Activated CD8-positive, alpha-beta memory T cell treated with anti-CD3 and anti-CD28 coated beads for 1 hour (primary cell): ENCODE data around the gene ACTN1.

Experiments
- DNase-seq, 2 donors: peaks; one replicate each; pipeline ENCODE4 v3.0.0-alpha.2; 2020; ENCODE audit warnings: low read depth in 1 of 2; ENCODE audit errors: extremely low read depth in 1 of 2

The ACTN1 gene

DNA sequence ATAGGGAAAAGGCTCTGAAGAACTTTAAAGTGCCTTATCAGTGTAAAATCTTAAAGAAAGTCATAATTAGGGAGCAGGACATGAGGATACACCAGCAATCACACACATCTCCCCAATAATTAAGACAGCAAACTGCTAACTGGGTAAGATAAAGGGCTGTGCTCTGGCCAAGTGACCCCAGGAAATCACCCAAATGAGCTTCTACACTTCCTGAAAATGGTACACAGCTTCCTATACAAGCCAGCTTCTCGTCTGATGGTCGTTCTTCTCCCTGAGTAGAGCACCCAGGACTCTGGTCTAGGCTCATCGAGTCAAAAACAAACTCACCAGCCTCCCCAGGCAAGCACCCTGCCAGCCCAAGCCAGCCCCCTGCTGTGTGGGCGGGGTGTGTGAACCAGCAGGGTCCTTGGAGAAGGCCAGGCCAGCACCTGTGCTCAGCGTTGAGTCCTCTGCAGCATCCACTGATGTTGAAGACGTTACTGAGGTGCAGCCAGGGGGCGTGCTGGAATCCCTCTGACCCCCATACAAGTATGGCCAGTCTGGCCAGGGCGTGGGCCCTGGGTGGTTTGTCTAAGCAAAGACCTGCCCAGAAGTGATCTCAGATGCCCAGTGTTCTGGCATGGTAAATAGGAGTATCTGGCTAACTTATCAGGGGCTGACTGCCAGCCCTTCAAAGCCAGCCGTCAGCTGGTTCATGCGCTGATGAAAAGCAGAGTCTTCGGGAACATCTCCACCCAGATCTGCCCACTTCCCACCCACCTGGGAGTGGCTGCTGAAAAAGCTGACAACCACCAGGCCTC, 41.4 kb downstream of the ACTN1 start:
- no peak for DNase-seq

DNA sequence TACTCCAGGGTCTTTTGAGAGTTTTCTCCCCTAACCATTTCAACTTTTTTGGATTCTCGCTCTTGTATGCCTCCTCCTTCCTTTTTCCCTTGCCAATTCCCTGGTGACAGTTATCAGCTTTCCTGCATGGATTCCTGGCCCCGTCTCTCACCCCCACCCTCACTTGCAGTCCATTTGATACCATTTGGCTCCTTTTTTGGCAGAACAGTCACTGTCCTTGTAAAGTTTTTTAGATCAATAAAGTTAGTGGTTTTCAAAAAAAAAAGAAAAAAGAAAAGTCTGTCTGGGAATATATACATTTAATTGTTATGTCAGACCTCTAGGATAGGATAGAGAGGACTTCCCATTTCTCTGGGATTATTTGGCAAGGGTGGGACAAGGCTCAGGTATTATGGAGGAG, 42.1 kb downstream of the ACTN1 start:
- no peak for DNase-seq

DNA sequence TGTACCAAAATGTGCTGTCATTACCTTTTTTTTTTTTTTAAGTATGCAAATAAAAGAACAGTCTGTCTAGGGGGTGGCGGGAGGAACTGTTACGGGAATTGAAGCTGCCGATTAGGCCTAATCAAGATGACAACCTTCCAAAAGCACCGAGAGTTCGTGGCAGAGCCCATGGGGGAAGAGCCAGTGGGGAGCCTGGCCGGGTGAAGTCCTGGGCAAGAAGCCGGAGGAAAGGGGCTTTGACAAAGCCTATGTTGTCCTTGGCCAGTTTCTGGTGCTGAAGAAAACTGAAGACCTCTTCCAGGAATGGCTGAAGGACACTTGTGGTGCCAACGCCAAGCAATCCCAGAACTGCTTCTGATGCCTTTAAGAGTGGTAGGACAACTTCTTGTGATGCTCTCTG, 42.6 kb downstream of the ACTN1 start:
- no peak for DNase-seq

DNA sequence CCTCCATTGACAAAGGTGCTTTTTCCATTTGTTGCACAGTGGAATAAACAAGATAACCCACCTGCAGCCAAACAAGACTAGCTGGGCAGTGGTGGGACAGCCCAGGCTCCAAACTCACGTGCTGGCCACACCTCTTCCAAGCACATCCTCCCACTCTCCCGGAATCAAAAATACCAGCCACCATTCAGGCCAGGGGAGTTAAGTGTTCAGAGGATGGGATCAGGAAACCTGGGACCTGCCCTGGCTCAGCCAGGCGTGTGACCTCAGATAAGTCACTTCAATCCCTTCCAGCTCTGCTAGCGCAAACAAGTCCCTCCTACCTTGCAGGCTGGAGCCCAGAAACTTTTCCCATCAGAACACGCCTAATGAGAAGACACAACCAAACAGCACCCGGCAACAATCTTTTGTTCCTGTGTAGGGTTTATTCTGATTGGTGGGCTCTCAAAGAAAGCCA, 43.3 kb downstream of the ACTN1 start:
- no peak for DNase-seq

DNA sequence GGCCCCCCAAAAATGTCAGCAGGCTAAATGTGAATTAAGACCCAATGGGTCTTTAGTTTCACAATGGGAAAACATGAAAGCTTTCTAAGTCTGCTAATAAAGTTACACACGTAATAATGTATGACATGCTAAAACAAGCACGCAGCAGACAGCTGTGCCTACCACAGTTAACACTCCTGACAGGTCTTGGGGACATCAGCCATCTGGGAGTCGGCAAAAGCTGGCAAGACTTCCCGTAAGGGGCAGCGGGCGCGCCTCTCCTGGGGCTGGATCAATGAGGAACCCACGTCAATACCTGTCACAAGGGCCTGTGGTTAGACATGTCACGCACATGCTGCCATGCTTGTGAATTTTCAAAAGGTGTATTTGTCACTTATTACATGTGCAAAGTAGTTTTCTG, 45.0 kb downstream of the ACTN1 start:
- no peak for DNase-seq

DNA sequence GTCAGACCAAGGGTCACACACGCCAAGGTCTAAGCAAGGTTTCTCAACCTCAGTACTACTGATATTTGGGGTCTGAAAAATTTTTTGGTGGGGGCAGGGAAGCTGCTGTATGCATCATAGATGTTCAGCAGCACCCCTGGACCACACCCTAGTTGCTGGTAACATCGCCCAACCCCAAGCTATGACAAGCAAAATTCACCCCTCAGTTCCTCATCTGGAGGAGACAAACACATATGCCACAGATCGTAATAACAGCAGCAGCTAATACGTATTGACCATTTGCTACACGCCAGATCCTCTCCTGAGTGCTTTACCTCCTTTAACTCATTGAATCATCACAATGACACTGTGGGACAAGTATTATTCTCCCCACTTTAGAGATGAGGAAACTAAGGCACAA, 46.4 kb downstream of the ACTN1 start:
- DNase-seq: no peak

DNA sequence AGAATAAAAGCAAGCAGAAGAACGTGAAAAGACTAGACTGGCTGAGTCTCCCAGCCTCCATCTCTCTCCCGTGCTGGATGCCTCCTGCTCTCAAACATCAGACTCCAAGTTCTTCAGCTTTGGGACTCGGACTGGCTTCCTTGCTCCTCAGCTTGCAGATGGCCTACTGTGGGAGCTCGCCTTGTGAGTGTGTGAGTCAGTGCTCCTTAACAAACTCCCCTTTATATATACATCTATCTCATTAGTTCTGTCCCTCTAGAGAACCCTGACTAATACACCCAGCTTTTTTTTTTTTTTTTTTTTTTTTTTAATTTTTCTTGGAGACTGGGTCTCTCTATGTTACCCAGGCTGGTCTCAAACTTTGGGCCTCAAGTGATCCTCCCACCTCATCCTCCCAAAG, 46.9 kb downstream of the ACTN1 start:
- DNase-seq: no peak

DNA sequence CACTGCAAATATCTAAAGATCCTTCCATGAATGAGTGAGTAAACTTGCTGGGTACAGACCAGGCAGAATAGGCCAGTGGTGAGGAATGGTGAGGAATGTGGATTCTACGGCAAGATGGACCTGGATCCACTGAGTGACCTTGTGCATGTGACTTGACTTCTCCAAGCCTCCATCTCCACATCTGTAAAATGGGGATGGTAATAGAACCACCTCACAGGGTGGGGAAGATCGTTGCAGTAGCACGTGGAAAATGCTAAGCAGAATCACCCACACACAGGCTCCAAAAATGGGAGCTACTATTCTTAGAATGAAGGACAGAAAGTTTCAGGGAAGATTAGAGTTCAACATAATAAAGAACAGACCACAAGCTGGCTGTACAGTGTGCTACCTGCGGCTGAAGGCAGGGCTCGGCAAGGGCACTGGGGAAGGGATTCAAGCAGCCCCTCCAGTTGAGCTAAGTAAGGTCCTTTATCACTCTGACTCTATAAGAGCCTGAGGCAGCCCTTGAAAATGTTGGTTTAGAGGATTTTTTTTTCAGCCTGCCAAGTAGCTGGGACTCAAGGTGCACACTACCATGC, 47.5 kb downstream of the ACTN1 start:
- DNase-seq: no peak

DNA sequence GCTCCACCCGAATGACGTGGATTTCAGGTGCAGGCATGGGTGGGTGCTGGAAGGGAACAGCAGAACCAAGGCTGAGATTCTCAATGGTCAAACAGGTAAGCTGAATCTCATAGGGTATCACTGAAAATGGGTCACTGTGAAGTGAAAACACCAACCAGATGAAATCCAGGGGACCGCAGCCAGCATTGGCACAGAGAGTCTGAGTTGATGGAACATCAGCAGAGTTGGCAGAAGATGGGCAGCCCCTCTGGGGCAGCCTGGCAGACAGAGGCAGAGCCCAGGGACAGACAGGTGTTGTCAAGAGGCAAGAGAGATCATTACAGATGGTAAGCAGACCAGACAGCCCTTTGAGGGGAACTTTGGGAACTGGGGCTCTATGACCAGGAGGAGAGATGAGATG, 48.0 kb downstream of the ACTN1 start:
- DNase-seq: no peak

DNA sequence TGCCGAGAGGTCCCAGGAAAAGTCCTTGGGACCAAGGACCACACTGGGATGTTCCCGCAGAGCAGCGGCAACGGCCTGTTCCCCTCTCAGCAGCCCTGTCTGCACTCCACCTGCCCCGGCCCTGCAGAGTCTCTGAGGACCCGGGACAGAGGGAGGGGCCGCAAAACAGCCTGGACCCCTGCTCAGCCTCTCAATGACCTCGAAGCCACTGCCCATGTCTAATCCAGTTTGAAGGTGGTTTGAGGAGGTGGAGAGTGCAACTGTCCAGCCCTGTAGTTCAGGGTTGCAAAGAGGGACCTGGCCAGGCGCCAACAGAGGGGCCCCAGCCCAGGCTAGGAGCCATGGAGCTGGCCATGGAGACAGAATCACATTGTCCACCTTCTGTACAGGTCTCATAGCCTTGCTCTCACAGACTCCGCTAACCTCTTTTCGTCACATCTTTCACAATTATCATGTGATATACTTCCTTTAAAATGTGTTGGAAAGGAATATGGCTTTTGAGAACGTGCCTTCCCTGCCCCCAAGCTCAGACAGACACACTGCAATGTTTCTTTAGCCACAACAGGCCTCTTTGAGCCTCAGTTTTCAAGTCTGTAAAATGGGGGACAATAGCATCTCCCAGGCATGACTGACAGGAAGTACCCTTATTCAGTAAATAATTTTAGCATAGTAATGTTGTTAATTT, 49.3 kb downstream of the ACTN1 start:
- no peak for DNase-seq

DNA sequence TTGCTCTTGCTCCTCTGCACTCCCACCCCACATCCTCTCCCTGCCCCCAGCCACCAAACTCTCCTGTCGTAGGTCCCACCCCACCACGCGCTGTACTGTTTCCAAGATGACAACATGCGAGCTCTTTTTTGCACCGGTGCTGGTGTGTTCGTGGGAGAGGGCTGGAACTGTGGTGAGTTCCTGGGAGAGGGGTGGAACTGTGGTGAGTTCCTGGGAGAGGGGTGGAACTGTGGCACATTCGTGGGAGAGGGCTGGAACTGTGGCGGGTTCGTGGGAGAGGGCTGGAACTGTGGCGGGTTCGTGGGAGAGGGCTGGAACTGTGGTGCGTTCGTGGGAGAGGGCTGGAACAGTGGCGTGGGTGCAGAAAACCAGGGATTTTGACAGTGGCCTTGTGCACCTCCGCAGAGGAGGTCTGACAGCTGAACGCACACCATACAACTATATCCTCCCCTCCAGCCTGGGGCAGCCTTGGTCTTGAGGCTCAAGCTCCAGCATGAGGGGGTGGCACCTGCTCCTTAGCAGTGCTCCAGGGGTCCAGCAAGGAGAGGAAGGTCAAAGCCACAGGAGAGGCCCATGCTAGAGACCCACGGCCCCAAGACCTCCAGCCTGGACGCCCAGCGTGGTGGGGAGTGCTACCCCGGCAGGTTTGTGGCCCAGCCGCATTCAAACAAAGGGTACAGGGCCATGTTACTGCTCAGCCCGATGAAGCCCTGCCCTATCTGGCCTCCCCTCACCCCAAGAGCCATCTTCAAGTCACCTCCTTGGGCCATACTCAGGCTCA, 50.1 kb downstream of the ACTN1 start:
- DNase-seq: no peak

DNA sequence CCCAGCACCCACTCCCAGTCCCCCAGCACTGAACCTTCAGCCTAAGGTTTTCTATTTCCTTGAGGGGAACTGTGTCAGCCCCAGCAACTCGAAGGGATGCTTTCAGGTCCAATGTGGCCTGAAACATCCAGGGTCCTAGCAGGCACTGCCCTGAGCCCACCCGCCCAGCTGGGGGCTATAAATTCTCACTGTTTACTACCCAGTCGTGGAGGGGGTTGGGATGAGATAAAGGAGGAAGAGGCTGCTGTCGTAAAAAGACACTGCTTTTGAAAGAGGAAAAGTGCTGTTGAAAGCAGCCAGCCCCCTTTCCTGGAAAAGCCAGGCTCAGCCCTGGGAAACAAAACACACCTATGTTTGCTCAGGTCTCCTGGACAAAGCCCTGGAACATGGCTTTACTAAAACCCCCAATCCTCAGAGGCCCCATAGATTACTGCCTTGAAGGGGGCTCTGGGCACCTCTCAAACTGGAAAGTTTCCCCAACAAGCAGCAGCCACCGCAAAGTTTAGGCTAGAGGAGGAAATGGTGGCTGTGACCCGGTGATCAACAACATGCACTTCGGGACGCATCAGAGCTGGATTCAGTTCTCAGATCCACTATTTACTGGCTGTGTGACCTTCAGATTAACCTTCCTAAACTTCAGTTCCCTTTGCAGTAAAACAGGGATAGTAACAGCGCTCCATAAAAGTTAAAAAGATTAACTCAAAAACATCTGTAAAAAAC, 51.0 kb downstream of the ACTN1 start:
- no peak for DNase-seq

DNA sequence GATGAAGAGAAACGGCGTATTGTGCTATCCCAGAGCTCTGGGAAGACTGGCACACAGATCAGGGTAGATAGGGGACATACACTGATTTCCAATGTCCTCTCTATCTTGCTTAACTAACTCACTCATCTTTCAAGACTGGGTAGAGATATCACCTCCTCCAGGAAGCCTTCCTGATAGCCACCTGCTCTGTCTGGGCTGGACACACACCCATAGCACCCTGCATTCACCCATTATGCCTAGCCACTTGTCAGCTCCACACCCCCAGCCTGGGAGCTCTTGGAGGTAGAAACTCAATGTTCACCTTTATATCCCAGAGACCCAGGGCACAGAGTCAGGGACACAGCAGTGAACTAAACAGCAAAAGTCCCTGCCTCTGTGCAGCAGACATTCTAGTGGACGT, 52.0 kb downstream of the ACTN1 start:
- DNase-seq: no peak

DNA sequence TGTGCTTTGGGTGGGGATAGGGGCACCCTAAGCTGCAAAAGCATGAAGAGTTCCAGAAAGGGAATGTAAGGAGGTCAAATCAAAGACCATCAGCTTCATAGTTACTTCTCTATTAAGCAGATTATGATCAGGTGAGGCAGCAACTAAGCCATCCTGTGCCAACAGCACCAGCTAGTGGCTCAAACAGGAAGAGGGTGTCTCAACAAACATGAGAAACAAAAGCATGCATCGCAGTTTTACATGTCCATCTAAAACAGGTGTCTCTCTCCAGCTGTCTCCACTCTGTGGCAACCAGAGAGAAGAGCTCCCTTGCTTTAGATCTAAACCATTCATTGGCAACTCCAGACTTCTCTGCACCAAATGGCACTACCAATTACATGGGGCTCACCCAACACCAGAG, 52.9 kb downstream of the ACTN1 start:
- DNase-seq: no peak

DNA sequence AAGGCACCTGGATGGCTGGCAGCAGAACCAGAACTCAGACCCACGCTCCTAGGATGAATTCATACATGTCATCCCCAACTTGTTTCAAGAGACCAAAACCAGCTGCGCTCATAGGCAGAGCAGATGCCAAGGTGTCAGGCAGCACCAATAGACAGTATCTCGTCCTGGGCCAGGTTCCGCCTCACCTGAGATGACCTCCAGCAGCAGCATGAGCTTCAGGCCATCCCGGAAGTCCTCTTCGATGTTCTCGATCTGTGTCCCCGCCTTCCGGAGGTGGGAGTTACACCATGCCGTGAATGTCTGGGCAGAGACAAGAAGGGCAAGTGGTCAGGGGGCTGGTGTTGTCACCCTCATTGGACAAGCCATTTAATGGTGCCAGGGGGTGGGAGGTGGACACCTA, 53.7 kb downstream of the ACTN1 start:
- no peak for DNase-seq

DNA sequence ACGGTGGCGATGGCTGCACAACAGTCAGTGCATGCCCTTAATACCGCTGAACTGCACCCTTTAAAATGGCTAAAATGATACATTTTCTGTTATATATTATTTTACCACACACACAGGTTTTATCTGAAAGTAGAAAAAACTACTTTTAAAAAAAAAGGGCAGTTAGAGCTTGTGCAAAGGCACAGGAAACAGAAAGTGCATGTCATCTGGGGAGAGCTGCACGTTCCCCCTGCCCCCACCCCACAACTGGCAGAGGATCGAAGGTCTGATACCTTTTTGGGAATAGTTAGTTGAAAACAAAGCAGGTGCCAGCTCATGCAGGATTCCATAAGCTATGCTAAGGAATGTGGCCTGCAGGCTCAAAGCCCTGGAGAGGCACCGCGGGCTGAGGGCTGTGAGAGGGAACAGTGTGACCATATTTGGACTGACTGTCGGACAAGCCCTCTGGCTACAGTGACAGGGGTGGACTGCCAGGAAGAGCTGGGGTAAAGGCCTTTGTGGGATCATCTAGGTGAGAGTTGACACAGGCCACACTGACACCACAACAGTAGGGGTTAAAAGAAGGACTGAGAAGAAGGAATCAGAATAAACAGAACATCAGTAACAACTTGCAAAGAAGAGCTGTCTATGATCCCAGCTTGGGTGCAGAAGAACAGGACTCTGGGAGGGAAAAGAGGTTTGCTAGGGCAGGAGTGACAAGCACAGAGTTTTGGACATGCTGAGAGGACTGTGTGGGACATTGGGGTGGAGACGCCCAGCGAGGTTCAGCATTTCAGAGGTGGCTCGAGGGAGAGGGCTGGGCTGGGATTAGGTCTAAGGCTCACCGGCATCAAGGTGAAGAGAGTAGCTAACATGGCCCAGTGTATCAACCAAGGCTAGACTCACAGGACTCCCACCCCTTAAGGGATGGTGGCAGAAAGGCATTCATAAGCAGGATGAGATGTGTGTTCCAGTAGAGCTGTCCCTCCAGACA, 54.6 kb downstream of the ACTN1 start:
- no peak for DNase-seq

DNA sequence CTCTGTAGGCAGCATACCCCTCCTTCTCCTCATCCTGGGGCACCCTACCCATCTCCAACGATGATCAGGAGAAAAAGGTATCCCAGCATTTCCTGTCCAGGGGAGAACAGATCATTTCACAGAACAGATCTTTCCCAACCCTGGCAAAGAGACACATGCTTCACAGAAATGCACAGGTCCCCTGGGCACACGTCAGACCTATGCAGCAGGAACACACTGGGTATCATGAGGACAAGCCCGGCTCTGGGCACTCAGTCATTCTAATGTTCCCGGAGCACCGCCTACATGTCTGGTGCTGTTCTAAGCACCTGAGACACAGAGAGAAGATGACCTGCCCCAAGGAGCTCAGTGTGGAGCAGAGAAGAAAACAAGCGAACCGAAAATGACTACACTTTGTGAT, 56.2 kb downstream of the ACTN1 start:
- no peak for DNase-seq

DNA sequence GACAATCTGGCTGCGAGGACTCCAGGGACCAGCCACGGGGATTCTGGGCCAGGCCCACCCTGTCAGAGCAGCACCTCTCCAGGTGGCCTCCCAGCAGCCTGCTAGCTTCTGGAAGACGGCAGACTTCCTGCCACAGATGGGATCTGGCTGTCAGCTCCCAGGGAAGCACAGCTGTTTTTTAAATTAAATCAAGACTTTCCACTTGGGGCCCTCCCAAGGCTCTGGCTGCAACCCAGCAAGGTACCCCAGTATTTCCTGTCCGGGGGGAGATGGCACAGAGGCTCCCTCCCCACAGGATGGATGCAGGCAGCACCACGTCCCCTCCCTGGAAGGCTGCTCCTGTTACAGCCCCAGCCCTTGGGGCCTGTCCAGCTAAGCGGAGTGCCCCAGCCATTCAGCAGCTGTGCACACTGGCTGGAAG, 56.9 kb downstream of the ACTN1 start:
- DNase-seq: no peak

DNA sequence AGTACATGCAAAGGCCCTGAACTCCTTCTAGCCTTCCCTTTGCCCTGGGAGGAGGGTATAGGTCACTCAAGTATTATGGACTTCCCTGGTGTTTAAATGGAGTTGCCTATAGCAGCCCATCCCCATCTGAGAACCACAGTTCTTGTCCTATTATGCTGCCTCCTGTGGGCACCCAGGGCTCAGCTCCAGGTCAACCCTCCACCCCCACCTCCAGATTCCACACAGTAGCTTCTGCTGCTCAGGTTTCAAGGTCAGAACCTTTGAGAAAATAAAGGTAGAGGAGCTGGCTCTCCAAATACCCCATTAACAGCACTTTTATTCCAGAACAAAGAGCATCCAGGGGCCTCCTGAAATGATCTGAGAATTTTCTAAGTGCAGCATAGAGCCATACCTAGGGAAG, 57.4 kb downstream of the ACTN1 start:
- no peak for DNase-seq

DNA sequence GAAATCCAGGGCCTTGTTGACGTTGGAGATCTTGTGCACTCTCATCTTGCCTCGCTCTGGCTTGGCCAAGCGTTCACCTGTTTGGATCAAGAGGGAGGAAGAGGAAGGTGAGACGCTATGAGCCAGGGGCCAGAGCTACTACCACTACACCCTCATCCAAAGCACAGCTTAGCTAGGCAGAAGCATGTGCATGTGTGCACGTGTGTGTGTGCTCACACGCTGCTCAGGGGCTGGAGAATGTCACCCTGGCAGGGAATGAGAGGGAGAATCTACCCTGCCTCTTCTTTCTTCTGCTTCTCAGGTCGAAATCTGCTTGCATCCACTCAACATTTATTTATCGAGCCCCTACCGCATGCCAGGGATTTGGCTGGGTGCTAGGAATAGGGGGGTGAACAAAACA, 58.1 kb downstream of the ACTN1 start:
- no peak for DNase-seq
